IPS-15b (cell line): ENCODE measurements around the gene KIAA1143.

Source experiments
- H3K27me3 ChIP-seq: one replicate; pipeline ENCODE4 v1.6.1; 2013; ENCODE audit warnings: low read length; ENCODE audit not compliant: control insufficient read depth, insufficient read depth
- H3K36me3 ChIP-seq: one replicate; pipeline ENCODE4 v1.6.1; 2013; ENCODE audit warnings: low read length; ENCODE audit not compliant: control insufficient read depth, insufficient read depth
- H3K4me1 ChIP-seq: one replicate; pipeline ENCODE4 v1.6.1; 2013; ENCODE audit warnings: mild to moderate bottlenecking, low read length; ENCODE audit not compliant: control insufficient read depth, insufficient read depth
- H3K4me3 ChIP-seq: one replicate; pipeline ENCODE4 v1.5.1; 2013; ENCODE audit warnings: low read depth, low read length
- H3K9ac ChIP-seq: one replicate; pipeline ENCODE4 v1.6.1; 2013; ENCODE audit warnings: low read depth, mild to moderate bottlenecking, low read length
- H3K9me3 ChIP-seq: one replicate; pipeline ENCODE4 v1.6.1; 2013; ENCODE audit warnings: mild to moderate bottlenecking, low read length; ENCODE audit not compliant: control insufficient read depth, insufficient read depth

KIAA1143 gene

DNA sequence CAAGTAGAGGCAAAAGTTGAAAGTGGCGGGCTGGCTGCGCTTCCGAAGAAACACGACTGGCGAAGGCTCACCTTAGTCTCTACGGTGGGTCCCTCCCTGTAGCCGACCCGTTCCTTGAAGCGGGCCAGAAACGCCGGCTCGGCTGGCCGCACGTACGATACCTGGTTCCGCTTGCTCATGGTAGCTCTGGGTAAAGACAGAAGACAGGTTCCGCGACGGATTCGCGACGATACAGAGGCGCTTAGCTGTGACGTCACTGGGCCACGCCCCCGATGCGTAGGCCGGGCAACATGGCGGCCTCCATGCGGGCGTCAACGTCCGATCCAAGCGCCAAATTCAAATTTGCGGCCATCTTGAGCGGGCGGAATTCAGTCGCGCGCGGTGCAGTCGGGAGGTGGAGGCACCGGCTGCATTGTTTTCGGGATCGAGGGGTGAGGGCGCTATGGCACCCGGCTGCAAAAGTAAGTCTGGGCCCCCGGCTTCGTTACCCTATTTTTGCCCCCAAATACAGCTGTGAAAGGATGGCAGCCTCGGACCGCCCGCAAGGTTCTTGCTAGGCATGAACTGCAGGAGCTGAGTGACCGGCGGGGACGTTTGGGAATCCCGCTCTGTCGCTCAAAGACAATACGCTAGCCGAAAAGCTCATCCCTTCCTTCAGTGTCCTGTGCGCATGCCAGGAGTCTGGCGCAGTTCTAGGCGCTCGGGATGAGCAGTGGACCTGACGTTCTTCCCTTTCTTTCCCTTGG lies at the start of gene KIAA1143, which contains the start of gene KIF15:
Gene KIAA1143, minus strand, starts transcription at position 196 of the 746 bp plus-strand sequence. Its CDS starts 17 bp downstream, at position 179.
Gene KIF15, plus strand, starts transcription at position 371 of the 746 bp plus-strand sequence. Its CDS starts 72 bp downstream, at position 443.
- H3K27me3 ChIP-seq: no peaks in the 10 kb centered on the region
- peak within 1 kb of the TSS; percentile 93 for H3K9ac ChIP-seq
- H3K4me3 ChIP-seq: peak within 1 kb of the TSS; percentile 98
- H3K4me1 ChIP-seq: no peaks in the 10 kb centered on the region
- H3K36me3 ChIP-seq: peaks cover 6% of the 10 kb centered on the region
- no peaks in the 10 kb centered on the region for H3K9me3 ChIP-seq

DNA sequence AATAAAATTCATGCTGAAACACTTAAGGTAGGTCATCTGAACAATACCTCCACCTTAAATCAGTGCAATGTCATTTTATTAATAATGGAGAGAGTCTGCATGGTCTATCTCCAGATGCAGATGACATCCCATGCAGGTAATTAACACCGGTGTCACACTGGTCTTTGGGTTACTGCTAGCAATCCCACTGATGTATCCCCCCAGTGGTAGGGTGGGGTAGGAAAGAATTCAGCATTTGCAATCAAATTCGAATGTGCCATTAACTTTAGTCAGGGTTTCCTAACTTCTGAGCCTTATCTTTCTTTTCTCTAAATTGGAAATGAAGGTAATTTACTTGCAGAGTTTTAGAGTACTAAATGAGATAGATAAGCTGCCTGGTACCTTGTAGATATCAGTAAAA lies 44.5 kb upstream of the KIAA1143 start:
- Histone ChIP-seq H3K4me1 (no peaks in the 10 kb centered on the region), H3K4me3 (no peak overlapping the region), H3K36me3 (peaks cover 3% of the 10 kb centered on the region), H3K9ac (no peak overlapping the region), H3K9me3 (no peaks in the 10 kb centered on the region), H3K27me3 (no peaks in the 10 kb centered on the region)

DNA sequence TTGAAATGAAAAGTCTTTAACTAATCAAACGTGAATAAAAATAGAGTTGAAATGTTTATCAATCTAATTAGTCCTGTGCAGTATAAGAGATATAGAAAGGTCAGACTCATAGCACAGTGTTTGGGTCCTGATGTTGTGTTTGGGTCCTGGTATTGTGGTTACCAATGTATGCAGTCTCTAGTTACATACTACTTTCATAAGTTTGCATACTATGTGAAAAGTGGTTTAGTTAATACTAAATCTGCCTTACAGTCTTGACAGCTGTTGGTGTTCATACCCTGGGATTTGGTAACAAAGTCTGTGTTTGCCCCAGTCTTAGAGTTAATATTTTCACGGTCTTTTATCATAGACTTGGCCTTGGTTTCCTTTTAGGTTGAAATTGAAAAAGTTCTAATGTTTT lies 41.9 kb upstream of the KIAA1143 start:
- Histone ChIP-seq H3K4me3 (no peak overlapping the region), H3K4me1 (no peaks in the 10 kb centered on the region), H3K9me3 (no peaks in the 10 kb centered on the region), H3K9ac (no peak overlapping the region), H3K36me3 (peaks cover 3% of the 10 kb centered on the region), H3K27me3 (no peaks in the 10 kb centered on the region)

DNA sequence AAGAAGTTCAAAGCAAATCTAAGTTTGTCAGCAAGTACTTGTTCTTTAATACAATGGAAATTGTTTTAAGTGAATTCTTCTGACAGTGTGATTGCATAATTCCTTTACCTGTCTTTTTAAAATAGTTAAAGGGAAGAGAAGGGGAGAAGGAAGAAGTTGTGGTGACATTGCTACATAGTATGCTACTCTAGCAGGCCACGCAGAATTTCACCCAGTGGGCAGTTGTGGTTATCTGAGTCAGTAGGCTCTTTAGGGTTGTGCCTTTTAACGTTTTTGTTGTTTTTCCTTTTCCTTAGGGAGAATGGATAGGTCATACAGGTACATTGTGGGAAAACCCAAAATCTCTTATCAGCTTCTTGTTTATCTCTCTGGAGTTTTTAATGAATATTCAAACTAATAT lies 40.6 kb upstream of the KIAA1143 start:
- Histone ChIP-seq H3K9ac (no peak overlapping the region), H3K4me3 (no peak overlapping the region), H3K9me3 (no peaks in the 10 kb centered on the region), H3K4me1 (no peaks in the 10 kb centered on the region), H3K36me3 (peaks cover 3% of the 10 kb centered on the region), H3K27me3 (no peaks in the 10 kb centered on the region)

DNA sequence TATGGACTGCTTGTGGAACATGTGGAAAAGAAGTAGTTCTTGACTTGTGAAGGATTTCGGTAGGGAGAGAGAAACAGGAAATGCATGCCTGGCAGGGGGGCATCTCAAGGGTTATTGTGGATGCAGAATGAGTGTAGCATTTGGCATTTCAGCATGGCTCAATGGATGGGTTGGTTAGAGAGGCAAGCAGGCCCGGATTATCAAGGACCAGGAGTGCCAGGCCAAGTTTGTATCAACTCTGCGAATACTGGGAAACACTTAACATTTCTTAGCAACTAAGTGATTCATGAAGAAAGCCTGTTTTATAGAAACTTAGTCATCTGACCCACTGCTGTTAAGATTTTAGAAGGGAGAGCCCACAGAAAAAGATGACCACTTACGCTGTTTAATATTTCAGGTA lies 33.8 kb upstream of the KIAA1143 start:
- H3K4me3 ChIP-seq: no peak overlapping the region
- no peak overlapping the region for H3K9ac ChIP-seq
- H3K9me3 ChIP-seq: no peaks in the 10 kb centered on the region
- no peaks in the 10 kb centered on the region for H3K4me1 ChIP-seq
- H3K36me3 ChIP-seq: peaks cover 4% of the 10 kb centered on the region
- no peaks in the 10 kb centered on the region for H3K27me3 ChIP-seq

DNA sequence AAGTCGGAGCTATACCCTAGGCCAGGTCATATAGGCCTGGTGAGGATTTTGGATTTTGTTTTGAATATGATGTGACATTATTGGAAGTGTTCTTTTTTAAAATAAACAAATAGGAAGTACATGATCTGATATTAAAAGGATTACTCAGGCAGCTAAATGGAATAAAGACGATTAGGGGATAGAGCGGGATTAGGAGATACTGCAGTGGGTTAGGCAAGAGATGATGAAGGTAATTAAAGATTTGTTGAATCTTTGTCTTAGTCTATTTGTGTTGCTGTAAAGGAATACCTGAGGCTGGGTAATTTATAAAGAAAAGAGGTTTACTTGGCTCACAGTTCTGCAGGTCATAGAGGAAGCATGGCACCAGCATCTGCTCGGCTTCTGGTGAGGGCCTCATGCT lies 21.5 kb upstream of the KIAA1143 start:
- no peak overlapping the region for H3K9ac ChIP-seq
- H3K4me1 ChIP-seq: no peaks in the 10 kb centered on the region
- H3K27me3 ChIP-seq: no peaks in the 10 kb centered on the region
- H3K36me3 ChIP-seq: peaks cover 14% of the 10 kb centered on the region
- no peak overlapping the region for H3K4me3 ChIP-seq
- H3K9me3 ChIP-seq: no peaks in the 10 kb centered on the region

DNA sequence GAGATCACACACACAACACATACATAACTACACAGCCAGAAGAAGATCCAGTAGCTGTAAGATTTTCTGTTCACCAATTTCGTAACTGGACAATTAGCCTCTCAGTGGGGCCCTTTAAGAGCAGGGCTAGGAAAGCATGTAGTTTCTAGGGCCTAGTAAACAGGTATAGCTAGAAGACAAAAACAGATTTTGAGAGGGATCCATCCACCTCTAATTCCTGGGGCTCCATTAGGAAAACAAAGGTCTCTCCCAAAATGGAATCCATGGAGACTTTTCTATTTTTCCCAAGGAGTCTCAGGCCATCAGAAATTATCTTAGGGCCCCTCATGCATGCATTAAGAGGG lies 10.7 kb upstream of the KIAA1143 start:
- no peak overlapping the region for H3K9ac ChIP-seq
- no peaks in the 10 kb centered on the region for H3K27me3 ChIP-seq
- H3K9me3 ChIP-seq: peaks cover 18% of the 10 kb centered on the region
- no peaks in the 10 kb centered on the region for H3K4me1 ChIP-seq
- H3K4me3 ChIP-seq: no peak overlapping the region
- H3K36me3 ChIP-seq: peaks cover 6% of the 10 kb centered on the region

DNA sequence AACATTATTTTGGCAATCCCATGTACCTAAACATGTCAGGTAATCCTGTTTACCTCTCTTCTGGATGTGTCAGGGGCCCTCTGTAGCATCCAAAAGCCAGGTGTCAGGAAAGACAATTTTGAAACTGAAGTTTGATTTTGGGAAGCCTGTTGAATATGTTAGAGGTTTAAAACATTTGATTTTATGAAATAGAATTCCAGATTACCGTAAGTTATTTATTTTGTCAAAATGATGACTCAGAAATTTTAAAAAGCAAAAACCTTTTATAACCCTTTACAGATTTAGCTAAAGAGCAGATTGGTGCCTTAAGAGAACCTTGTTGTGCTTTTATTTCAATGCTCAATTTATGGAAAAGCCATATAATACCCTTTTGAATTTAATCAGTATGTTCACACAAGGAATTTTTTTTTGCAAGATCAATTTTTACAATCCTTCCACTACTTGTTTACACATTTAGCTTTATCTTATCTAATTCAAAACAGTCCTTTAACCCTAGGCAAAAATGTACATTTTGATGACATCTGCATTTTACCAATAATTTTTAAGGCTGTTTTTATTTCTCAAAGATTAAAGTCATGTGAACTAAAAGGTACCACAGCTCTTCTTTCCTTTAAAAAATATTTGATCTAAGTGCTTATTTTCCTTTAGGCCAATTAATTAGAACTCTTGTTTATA lies 10.1 kb upstream of the KIAA1143 start:
- Histone ChIP-seq H3K9ac (no peak overlapping the region), H3K27me3 (no peaks in the 10 kb centered on the region), H3K4me1 (no peaks in the 10 kb centered on the region), H3K9me3 (peaks cover 18% of the 10 kb centered on the region), H3K36me3 (peaks cover 6% of the 10 kb centered on the region), H3K4me3 (no peak overlapping the region)

DNA sequence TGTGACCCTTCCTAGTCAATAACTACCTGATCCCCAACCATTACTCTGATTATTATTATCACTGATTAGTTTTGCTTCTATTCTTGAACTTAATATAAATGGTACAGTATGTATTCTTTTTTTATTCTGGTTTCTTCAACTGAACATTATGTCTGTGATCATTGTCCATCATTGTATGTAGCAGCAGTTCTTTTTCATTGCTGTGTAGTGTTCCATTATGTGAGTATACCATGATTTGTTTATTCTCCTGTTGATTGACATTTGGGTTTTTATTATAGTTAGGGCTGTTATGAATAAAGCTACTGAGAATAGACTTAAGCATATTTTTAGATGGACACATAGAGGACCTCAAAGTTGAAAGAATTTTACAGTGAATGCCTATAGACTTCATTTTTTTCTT lies 2.8 kb upstream of the KIAA1143 start:
- no peaks in the 10 kb centered on the region for H3K9me3 ChIP-seq
- no peaks in the 10 kb centered on the region for H3K4me1 ChIP-seq
- H3K4me3 ChIP-seq: no peak overlapping the region
- no peaks in the 10 kb centered on the region for H3K27me3 ChIP-seq
- H3K36me3 ChIP-seq: peaks cover 9% of the 10 kb centered on the region
- H3K9ac ChIP-seq: no peak overlapping the region

DNA sequence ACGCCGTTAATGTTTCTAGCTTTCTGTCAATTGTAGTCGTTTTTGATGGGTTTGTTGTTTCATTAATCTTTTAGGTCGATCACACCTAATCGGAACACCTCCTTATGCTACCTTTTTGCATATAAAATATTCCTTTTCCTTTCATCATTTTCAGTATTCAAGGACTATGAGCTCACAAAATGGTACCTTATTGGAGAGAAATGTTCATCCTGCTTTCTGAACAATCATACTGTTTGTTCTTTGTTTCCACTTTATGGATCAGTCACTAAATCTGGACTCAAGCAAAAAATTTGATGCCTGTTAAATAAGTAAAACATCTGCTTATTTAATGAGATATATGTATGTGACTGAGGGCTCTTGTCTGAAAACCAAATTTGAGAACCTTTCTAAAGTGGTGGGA lies 1.3 kb upstream of the KIAA1143 start:
- H3K27me3 ChIP-seq: no peaks in the 10 kb centered on the region
- H3K4me3 ChIP-seq: peak overlapping the region; percentile 98
- no peaks in the 10 kb centered on the region for H3K9me3 ChIP-seq
- H3K36me3 ChIP-seq: peaks cover 8% of the 10 kb centered on the region
- H3K4me1 ChIP-seq: no peaks in the 10 kb centered on the region
- no peak overlapping the region for H3K9ac ChIP-seq

DNA sequence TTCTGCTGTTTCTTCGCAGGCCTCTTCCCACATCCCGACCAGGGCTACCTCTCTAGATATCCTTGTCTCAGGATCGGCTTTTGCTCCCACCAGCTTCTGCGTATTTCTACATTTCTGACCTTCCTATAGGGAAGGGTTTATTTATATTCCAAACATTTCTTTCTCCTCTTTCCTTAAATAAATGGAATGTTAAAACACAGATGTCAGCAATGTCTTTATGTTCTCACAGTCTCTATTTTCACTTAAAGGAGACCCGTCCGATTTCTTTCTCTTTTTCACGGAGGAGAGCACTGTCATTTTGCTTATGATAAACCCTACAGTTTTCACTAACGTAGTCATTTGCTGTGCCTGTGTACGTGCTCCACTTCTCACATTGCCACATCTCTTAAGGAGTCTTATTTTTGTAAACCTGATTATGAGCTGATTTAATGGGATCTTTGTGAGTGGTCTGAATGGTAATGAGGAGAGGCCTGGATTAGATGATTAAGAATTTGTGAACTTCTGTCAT lies 805 bp upstream of the KIAA1143 start:
- H3K9ac ChIP-seq: peak overlapping the region; percentile 84
- H3K9me3 ChIP-seq: no peaks in the 10 kb centered on the region
- H3K4me3 ChIP-seq: peak overlapping the region; percentile 98
- no peaks in the 10 kb centered on the region for H3K27me3 ChIP-seq
- H3K4me1 ChIP-seq: no peaks in the 10 kb centered on the region
- H3K36me3 ChIP-seq: peaks cover 7% of the 10 kb centered on the region

DNA sequence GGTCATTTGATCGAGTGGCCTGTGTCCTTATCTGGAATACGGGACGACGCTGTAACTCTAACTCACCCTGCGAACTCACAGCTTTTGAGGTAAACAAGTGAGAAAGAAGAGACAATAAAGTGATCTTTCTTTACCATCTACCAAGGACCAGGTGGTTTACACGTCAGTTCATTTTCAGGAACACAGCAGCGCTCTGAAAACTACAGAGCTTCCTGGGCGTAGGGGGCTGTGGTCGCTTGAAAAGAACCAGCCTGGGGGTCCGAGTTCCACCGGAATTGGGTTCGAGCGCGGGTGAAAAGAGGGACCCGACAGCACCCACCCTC lies 357 bp downstream of the KIAA1143 start:
- Histone ChIP-seq H3K9ac (peak overlapping the region; percentile 93), H3K36me3 (peaks cover under 1% of the 10 kb centered on the region), H3K4me1 (no peaks in the 10 kb centered on the region), H3K9me3 (no peaks in the 10 kb centered on the region), H3K27me3 (no peaks in the 10 kb centered on the region), H3K4me3 (peak overlapping the region; percentile 98)
